SU-DHL-6 (cell line): ENCODE results near the gene RPL35.

ENCODE experiments used
- CTCF ChIP-seq: fragments of 200-600 bp; sonication (generic); IDR thresholded peaks from one replicate; pipeline ENCODE4 v1.5.1; 2017; ENCODE audit warnings: antibody characterized with exemption, mild to moderate bottlenecking, low read length, moderate library complexity; ENCODE audit not compliant: insufficient read depth, poor library complexity, severe bottlenecking
- EZH2phosphoT487 ChIP-seq: fragments of 200-600 bp; sonication (generic), shearing (Covaris generic); conservative IDR thresholded peaks from 2 replicates; pipeline ENCODE4 v1.6.1; 2018; ENCODE audit warnings: mild to moderate bottlenecking, antibody characterized with exemption, low read length, moderate library complexity, mixed read lengths

- TF ChIP-seq CTCF (no peak), EZH2phosphoT487 (no peak)
These were observed 9.5 kb downstream of the RPL35 start for GRCh38 chr9:124852121-124852828.
